ENCODE data around the gene RAD52. TPM values are rescaled to one million over a fixed set of nuclear protein-coding genes. Genes with fewer than 3 reads are reported as not detected.

RAD52 gene
- total and polyA plus RNA-seq, 5 donors from 2014 or later: 2.6 to 13.8 (median 2.9) TPM

- Mint-ChIP-seq H3K27me3 (no peaks in the 10 kb centered on the region), H3K4me1 (peaks cover 0 to 6% (median under 1%) of the 10 kb centered on the region in 4 donors), H3K36me3 (no peaks in the 10 kb centered on the region), H3K4me3 (no peak overlapping the region), H3K9me3 (no peaks in the 10 kb centered on the region), H3K27ac (no peak overlapping the region)
- Histone ChIP-seq H3K27me3 (ENCODE audit: control insufficient read depth, insufficient read depth, low read length) (no peaks in the 10 kb centered on the region), H3K9me3 (ENCODE audit: control insufficient read depth in 2 of 2, low read length in 2 of 2) (no peaks in the 10 kb centered on the region), H3K36me3 (ENCODE audit: control insufficient read depth, insufficient read depth, low read length) (no peaks in the 10 kb centered on the region), H3K4me1 (ENCODE audit: control insufficient read depth, insufficient read depth, low read length, poor library complexity, severe bottlenecking) (no peaks in the 10 kb centered on the region), H3K4me3 (ENCODE audit: low read depth, low read length) (no peak overlapping the region), H3K27ac (ENCODE audit: insufficient read depth, low read length, poor library complexity, severe bottlenecking) (no peak overlapping the region)
- no peak for ATAC-seq (ENCODE audit: low read depth in 2 of 2)
- DNase-seq: no peak
Observed at GRCh38 chr12:958588-959123, 9.2 kb upstream of the RAD52 start.

GRCh38 chr12:955939-956338 is 6.4 kb upstream of the RAD52 start:
- DNase-seq (no peak), ATAC-seq (ENCODE audit: low read depth in 2 of 2) (no peak)
- Mint-ChIP-seq H3K36me3 (no peaks in the 10 kb centered on the region), H3K4me1 (peaks cover 0 to 10% (median 2%) of the 10 kb centered on the region in 4 donors), H3K27ac (no peak overlapping the region), H3K27me3 (no peaks in the 10 kb centered on the region), H3K9me3 (no peaks in the 10 kb centered on the region), H3K4me3 (no peak overlapping the region)
- Histone ChIP-seq H3K4me3 (ENCODE audit: low read depth, low read length) (no peak overlapping the region), H3K4me1 (ENCODE audit: control insufficient read depth, insufficient read depth, low read length, poor library complexity, severe bottlenecking) (no peaks in the 10 kb centered on the region), H3K27me3 (ENCODE audit: control insufficient read depth, insufficient read depth, low read length) (no peaks in the 10 kb centered on the region), H3K27ac (ENCODE audit: insufficient read depth, low read length, poor library complexity, severe bottlenecking) (no peak overlapping the region), H3K9me3 (ENCODE audit: control insufficient read depth in 2 of 2, low read length in 2 of 2) (no peaks in the 10 kb centered on the region), H3K36me3 (ENCODE audit: control insufficient read depth, insufficient read depth, low read length) (no peaks in the 10 kb centered on the region)

- Histone ChIP-seq H3K27ac (ENCODE audit: insufficient read depth, low read length, poor library complexity, severe bottlenecking) (no peak overlapping the region), H3K4me3 (ENCODE audit: low read depth, low read length) (no peak overlapping the region), H3K36me3 (ENCODE audit: control insufficient read depth, insufficient read depth, low read length) (no peaks in the 10 kb centered on the region), H3K4me1 (ENCODE audit: control insufficient read depth, insufficient read depth, low read length, poor library complexity, severe bottlenecking) (peaks cover 4% of the 10 kb centered on the region), H3K27me3 (ENCODE audit: control insufficient read depth, insufficient read depth, low read length) (no peaks in the 10 kb centered on the region), H3K9me3 (ENCODE audit: control insufficient read depth in 2 of 2, low read length in 2 of 2) (no peaks in the 10 kb centered on the region)
- Mint-ChIP-seq H3K9me3 (no peaks in the 10 kb centered on the region), H3K36me3 (no peaks in the 10 kb centered on the region), H3K4me3 (peak overlapping the region in 1 of 4 donors; percentile 74), H3K27me3 (peaks cover 3% of the 10 kb centered on the region), H3K4me1 (peaks cover 0 to 10% (median 4%) of the 10 kb centered on the region in 4 donors), H3K27ac (no peak overlapping the region)
- DNase-seq (no peak), ATAC-seq (ENCODE audit: low read depth in 2 of 2) (no peak)
Observed at GRCh38 chr12:954741-955140, 5.2 kb upstream of the RAD52 start.

- Mint-ChIP-seq H3K4me3 (peak overlapping the region in 2 of 4 donors; percentile 47 to 80), H3K9me3 (no peaks in the 10 kb centered on the region), H3K4me1 (peaks cover 3 to 14% (median 13%) of the 10 kb centered on the region in 4 donors), H3K36me3 (no peaks in the 10 kb centered on the region), H3K27me3 (peaks cover 8% of the 10 kb centered on the region), H3K27ac (peak overlapping the region in 1 of 3 donors; percentile 34)
- H3K27me3 ChIP-seq (ENCODE audit: control insufficient read depth, insufficient read depth, low read length): no peaks in the 10 kb centered on the region
- peaks cover 4% of the 10 kb centered on the region for H3K4me1 ChIP-seq (ENCODE audit: control insufficient read depth, insufficient read depth, low read length, poor library complexity, severe bottlenecking)
- peak in 1 of 3 donors; percentile 65 for DNase-seq
- H3K36me3 ChIP-seq (ENCODE audit: control insufficient read depth, insufficient read depth, low read length): no peaks in the 10 kb centered on the region
- no peak for ATAC-seq (ENCODE audit: low read depth in 2 of 2)
- no peaks in the 10 kb centered on the region for H3K9me3 ChIP-seq (ENCODE audit: control insufficient read depth in 2 of 2, low read length in 2 of 2)
- H3K4me3 ChIP-seq (ENCODE audit: low read depth, low read length): no peak overlapping the region
- H3K27ac ChIP-seq (ENCODE audit: insufficient read depth, low read length, poor library complexity, severe bottlenecking): no peak overlapping the region
Observed at GRCh38 chr12:953776-954175, 4.3 kb upstream of the RAD52 start.

- H3K4me1 Mint-ChIP-seq: peaks cover 14 to 35% (median 26%) of the 10 kb centered on the region in 4 donors
- no peaks in the 10 kb centered on the region for H3K36me3 Mint-ChIP-seq
- H3K4me3 Mint-ChIP-seq: peak overlapping the region; percentile 36 to 98 (median 80)
- DNase-seq: no peak
- Histone ChIP-seq H3K4me1 (ENCODE audit: control insufficient read depth, insufficient read depth, low read length, poor library complexity, severe bottlenecking) (peaks cover 12% of the 10 kb centered on the region), H3K36me3 (ENCODE audit: control insufficient read depth, insufficient read depth, low read length) (no peaks in the 10 kb centered on the region), H3K4me3 (ENCODE audit: low read depth, low read length) (no peak overlapping the region), H3K27me3 (ENCODE audit: control insufficient read depth, insufficient read depth, low read length) (no peaks in the 10 kb centered on the region), H3K9me3 (ENCODE audit: control insufficient read depth in 2 of 2, low read length in 2 of 2) (no peaks in the 10 kb centered on the region), H3K27ac (ENCODE audit: insufficient read depth, low read length, poor library complexity, severe bottlenecking) (no peak overlapping the region)
- peak overlapping the region in 2 of 3 donors; percentile 33 to 78 for H3K27ac Mint-ChIP-seq
- H3K9me3 Mint-ChIP-seq: no peaks in the 10 kb centered on the region
- ATAC-seq (ENCODE audit: low read depth in 2 of 2): no peak
- peaks cover 8% of the 10 kb centered on the region for H3K27me3 Mint-ChIP-seq
Observed at GRCh38 chr12:951176-951575, 1.7 kb upstream of the RAD52 start.

- peaks cover 12% of the 10 kb centered on the region for H3K4me1 ChIP-seq (ENCODE audit: control insufficient read depth, insufficient read depth, low read length, poor library complexity, severe bottlenecking)
- ATAC-seq (ENCODE audit: low read depth in 2 of 2): no peak
- H3K9me3 ChIP-seq (ENCODE audit: control insufficient read depth in 2 of 2, low read length in 2 of 2): no peaks in the 10 kb centered on the region
- Mint-ChIP-seq H3K27me3 (peaks cover 8% of the 10 kb centered on the region), H3K4me3 (peak overlapping the region; percentile 58 to 98 (median 96)), H3K9me3 (no peaks in the 10 kb centered on the region), H3K36me3 (peaks cover 9% of the 10 kb centered on the region), H3K4me1 (peaks cover 22 to 49% (median 29%) of the 10 kb centered on the region in 4 donors), H3K27ac (peak overlapping the region in 2 of 3 donors; percentile 19 to 77)
- peak overlapping the region; percentile 85 for H3K27ac ChIP-seq (ENCODE audit: insufficient read depth, low read length, poor library complexity, severe bottlenecking)
- H3K36me3 ChIP-seq (ENCODE audit: control insufficient read depth, insufficient read depth, low read length): peaks cover 3% of the 10 kb centered on the region
- H3K27me3 ChIP-seq (ENCODE audit: control insufficient read depth, insufficient read depth, low read length): no peaks in the 10 kb centered on the region
- peak overlapping the region; percentile 18 for H3K4me3 ChIP-seq (ENCODE audit: low read depth, low read length)
- DNase-seq: no peak
Observed at GRCh38 chr12:948238-948637, 1.3 kb downstream of the RAD52 start.

- ATAC-seq (ENCODE audit: low read depth in 2 of 2) (no peak), DNase-seq (no peak)
- no peaks in the 10 kb centered on the region for H3K9me3 ChIP-seq (ENCODE audit: control insufficient read depth in 2 of 2, low read length in 2 of 2)
- no peak overlapping the region for H3K27ac ChIP-seq (ENCODE audit: insufficient read depth, low read length, poor library complexity, severe bottlenecking)
- peaks cover 9% of the 10 kb centered on the region for H3K36me3 Mint-ChIP-seq
- peaks cover 3% of the 10 kb centered on the region for H3K36me3 ChIP-seq (ENCODE audit: control insufficient read depth, insufficient read depth, low read length)
- H3K27ac Mint-ChIP-seq: peak overlapping the region in 1 of 3 donors; percentile 73
- H3K27me3 Mint-ChIP-seq: peaks cover 8% of the 10 kb centered on the region
- H3K4me3 Mint-ChIP-seq: peak overlapping the region; percentile 38 to 98 (median 78)
- H3K27me3 ChIP-seq (ENCODE audit: control insufficient read depth, insufficient read depth, low read length): no peaks in the 10 kb centered on the region
- H3K4me1 ChIP-seq (ENCODE audit: control insufficient read depth, insufficient read depth, low read length, poor library complexity, severe bottlenecking): peaks cover 12% of the 10 kb centered on the region
- H3K4me1 Mint-ChIP-seq: peaks cover 22 to 52% (median 32%) of the 10 kb centered on the region in 4 donors
- no peak overlapping the region for H3K4me3 ChIP-seq (ENCODE audit: low read depth, low read length)
- no peaks in the 10 kb centered on the region for H3K9me3 Mint-ChIP-seq
Observed at GRCh38 chr12:946631-947030, 2.9 kb downstream of the RAD52 start.

- Histone ChIP-seq H3K36me3 (ENCODE audit: control insufficient read depth, insufficient read depth, low read length) (peaks cover 3% of the 10 kb centered on the region), H3K9me3 (ENCODE audit: control insufficient read depth in 2 of 2, low read length in 2 of 2) (no peaks in the 10 kb centered on the region), H3K4me3 (ENCODE audit: low read depth, low read length) (no peak overlapping the region), H3K27ac (ENCODE audit: insufficient read depth, low read length, poor library complexity, severe bottlenecking) (no peak overlapping the region), H3K27me3 (ENCODE audit: control insufficient read depth, insufficient read depth, low read length) (no peaks in the 10 kb centered on the region), H3K4me1 (ENCODE audit: control insufficient read depth, insufficient read depth, low read length, poor library complexity, severe bottlenecking) (peaks cover 12% of the 10 kb centered on the region)
- ATAC-seq (ENCODE audit: low read depth in 2 of 2) (no peak), DNase-seq (no peak)
- H3K36me3 Mint-ChIP-seq: peaks cover 9% of the 10 kb centered on the region
- H3K9me3 Mint-ChIP-seq: no peaks in the 10 kb centered on the region
- H3K27me3 Mint-ChIP-seq: peaks cover 8% of the 10 kb centered on the region
- peaks cover 22 to 50% (median 32%) of the 10 kb centered on the region in 4 donors for H3K4me1 Mint-ChIP-seq
- H3K4me3 Mint-ChIP-seq: peak overlapping the region in 3 of 4 donors; percentile 71 to 98 (median 84)
- peak overlapping the region; percentile 29 to 73 (median 39) for H3K27ac Mint-ChIP-seq
Observed at GRCh38 chr12:946212-946611, 3.3 kb downstream of the RAD52 start.
